Trophoblast cell (in vitro differentiated cells and primary cell): ENCODE measurements around the gene MED12.
A peak's percentile ranks its signal among the peaks of the same experiment; 100 is the strongest.

Source experiments
- DNase-seq, 2 donors: peaks; one replicate each; pipeline ENCODE4 v3.0.0-alpha.2; 2016
- H2AFZ ChIP-seq: 2 replicates; pipeline ENCODE4 v1.6.1; 2013; ENCODE audit warnings: low read length, moderate library complexity, mild to moderate bottlenecking; ENCODE audit not compliant: insufficient read depth, poor library complexity
- H2AK5ac ChIP-seq: 2 replicates; pipeline ENCODE4 v1.6.1; 2013; ENCODE audit warnings: mild to moderate bottlenecking, low read length
- H2BK120ac ChIP-seq: 2 replicates; pipeline ENCODE4 v1.6.1; 2013; ENCODE audit warnings: low read length, mild to moderate bottlenecking, moderate library complexity; ENCODE audit not compliant: insufficient read depth, poor library complexity
- H2BK12ac ChIP-seq: 2 replicates; pipeline ENCODE4 v1.6.1; 2013; ENCODE audit warnings: mild to moderate bottlenecking, low read length, moderate library complexity
- H2BK5ac ChIP-seq: 2 replicates; pipeline ENCODE4 v1.6.1; 2013; ENCODE audit warnings: low read length, low read depth, moderate library complexity, mild to moderate bottlenecking; ENCODE audit not compliant: poor library complexity
- H3K14ac ChIP-seq: 2 replicates; pipeline ENCODE4 v1.6.1; 2013; ENCODE audit warnings: mild to moderate bottlenecking, low read length
- H3K18ac ChIP-seq: 2 replicates; pipeline ENCODE4 v1.6.1; 2013; ENCODE audit warnings: mild to moderate bottlenecking, low read length
- H3K23ac ChIP-seq: 2 replicates; pipeline ENCODE4 v1.6.1; 2013; ENCODE audit warnings: low read length
- H3K27ac ChIP-seq: 2 replicates; pipeline ENCODE4 v1.5.1; 2013; ENCODE audit warnings: low read depth, mild to moderate bottlenecking, inconsistent platforms, low read length, moderate library complexity
- H3K27me3 ChIP-seq: 2 replicates; pipeline ENCODE4 v1.6.1; 2013; ENCODE audit warnings: inconsistent platforms, mild to moderate bottlenecking, low read length, moderate library complexity; ENCODE audit not compliant: insufficient read depth
- H3K36me3 ChIP-seq, 2 experiments: 1 replicate in 1 of 2; 2 replicates in 1 of 2; pipeline ENCODE4 v1.6.1; 2013; ENCODE audit warnings: low read length in 2 of 2, mild to moderate bottlenecking in 2 of 2, moderate library complexity in 1 of 2; ENCODE audit not compliant: insufficient read depth in 2 of 2, control insufficient read depth in 1 of 2
- H3K4ac ChIP-seq: 2 replicates; pipeline ENCODE4 v1.6.1; 2013; ENCODE audit warnings: low read depth, mild to moderate bottlenecking, low read length, moderate library complexity
- H3K4me1 ChIP-seq, 2 experiments: 1 replicate in 1 of 2; 2 replicates in 1 of 2; pipeline ENCODE4 v1.6.1; 2013; ENCODE audit warnings: low read length in 2 of 2, mild to moderate bottlenecking in 2 of 2, moderate library complexity in 1 of 2; ENCODE audit not compliant: insufficient read depth in 2 of 2, control insufficient read depth in 1 of 2
- H3K4me2 ChIP-seq: 2 replicates; pipeline ENCODE4 v1.6.1; 2013; ENCODE audit warnings: inconsistent platforms, mild to moderate bottlenecking, low read length, moderate library complexity
- H3K4me3 ChIP-seq: 2 replicates; pipeline ENCODE4 v1.5.1; 2013; ENCODE audit warnings: mild to moderate bottlenecking, low read depth, low read length, inconsistent platforms
- H3K79me1 ChIP-seq: one replicate; pipeline ENCODE4 v1.6.1; 2013; ENCODE audit warnings: low read length
- H3K79me2 ChIP-seq: 2 replicates; pipeline ENCODE4 v1.6.1; 2013; ENCODE audit warnings: low read length, mild to moderate bottlenecking; ENCODE audit not compliant: control insufficient read depth, insufficient read depth, poor library complexity
- H3K9ac ChIP-seq: 2 replicates; pipeline ENCODE4 v1.6.1; 2013; ENCODE audit warnings: mild to moderate bottlenecking, low read length
- H3K9me3 ChIP-seq: 2 replicates; pipeline ENCODE4 v1.6.1; 2013; ENCODE audit warnings: low read depth, mild to moderate bottlenecking, control low read depth, inconsistent platforms, low read length; ENCODE audit not compliant: insufficient read depth
- H4K12ac ChIP-seq: 2 replicates; pipeline ENCODE4 v1.6.1; 2013; ENCODE audit warnings: low read depth, mild to moderate bottlenecking, low read length, moderate library complexity
- H4K8ac ChIP-seq: 2 replicates; pipeline ENCODE4 v1.6.1; 2013; ENCODE audit warnings: low read depth, mild to moderate bottlenecking, low read length, moderate library complexity
- H4K91ac ChIP-seq: one replicate; pipeline ENCODE4 v1.6.1; 2013; ENCODE audit warnings: low read depth, mild to moderate bottlenecking, low read length, moderate library complexity
- WGBS: extraction: QIAGEN DNeasy Blood & Tissue Kit; methylation state at CpG from one replicate; pipeline ENCODE4 v1.1.7; 2013; ENCODE audit warnings: missing lambda C conversion rate; ENCODE audit not compliant: insufficient read length, insufficient coverage; ENCODE audit errors: extremely low coverage; 5-methylcytosine and 5-hydroxymethylcytosine counted together

The MED12 gene

GRCh38 chrX:71168134-71168533, 49.7 kb downstream of the MED12 start:
- Histone ChIP-seq H2AK5ac (no peak overlapping the region), H3K14ac (no peak overlapping the region), H2BK120ac (no peak overlapping the region), H2BK5ac (no peak overlapping the region), H3K4me1 (peaks cover 0 to under 1% of the 10 kb centered on the region in 2 experiments), H3K4me2 (no peak overlapping the region), H4K91ac (no peak overlapping the region), H3K27ac (no peak overlapping the region), H4K12ac (no peak overlapping the region), H2BK12ac (no peak overlapping the region), H3K4me3 (no peak overlapping the region), H3K18ac (no peak overlapping the region), H2AFZ (no peak overlapping the region), H3K23ac (no peak overlapping the region), H3K36me3 (no peaks in the 10 kb centered on the region), H3K9me3 (no peaks in the 10 kb centered on the region), H4K8ac (no peak overlapping the region), H3K79me2 (no peaks in the 10 kb centered on the region), H3K79me1 (no peaks in the 10 kb centered on the region), H3K4ac (no peak overlapping the region), H3K27me3 (no peaks in the 10 kb centered on the region), H3K9ac (no peak overlapping the region)
- no CpG with 5 or more reads among the region's 8 CpGs for WGBS
- DNase-seq = no peak

GRCh38 chrX:71169586-71169985, 51.2 kb downstream of the MED12 start:
- H3K14ac ChIP-seq = no peak overlapping the region
- no peak overlapping the region for H3K27ac ChIP-seq
- no peak overlapping the region for H2BK120ac ChIP-seq
- no peaks in the 10 kb centered on the region for H3K79me1 ChIP-seq
- no peak overlapping the region for H2AFZ ChIP-seq
- H4K91ac ChIP-seq = no peak overlapping the region
- no peaks in the 10 kb centered on the region for H3K27me3 ChIP-seq
- H3K23ac ChIP-seq = no peak overlapping the region
- no peak overlapping the region for H4K8ac ChIP-seq
- H3K9me3 ChIP-seq = no peaks in the 10 kb centered on the region
- no peak for DNase-seq
- no peak overlapping the region for H3K4ac ChIP-seq
- no peak overlapping the region for H3K9ac ChIP-seq
- no peak overlapping the region for H3K4me2 ChIP-seq
- H3K4me3 ChIP-seq = no peak overlapping the region
- no peaks in the 10 kb centered on the region for H3K79me2 ChIP-seq
- H2BK12ac ChIP-seq = no peak overlapping the region
- H2AK5ac ChIP-seq = no peak overlapping the region
- no peak overlapping the region for H4K12ac ChIP-seq
- WGBS = no CpG with 5 or more reads among the region's 22 CpGs
- no peak overlapping the region for H2BK5ac ChIP-seq
- H3K18ac ChIP-seq = no peak overlapping the region
- H3K36me3 ChIP-seq = no peaks in the 10 kb centered on the region
- peaks cover 0 to 2% of the 10 kb centered on the region in 2 experiments for H3K4me1 ChIP-seq

GRCh38 chrX:71170660-71171059, 52.3 kb downstream of the MED12 start:
- no peak overlapping the region for H3K23ac ChIP-seq
- no peak overlapping the region for H3K27ac ChIP-seq
- H2AFZ ChIP-seq = no peak overlapping the region
- H3K36me3 ChIP-seq = no peaks in the 10 kb centered on the region
- H2BK12ac ChIP-seq = peak overlapping the region; percentile 26
- H3K4me3 ChIP-seq = no peak overlapping the region
- no peak overlapping the region for H3K4me2 ChIP-seq
- WGBS = no CpG with 5 or more reads among the region's 5 CpGs
- no peak overlapping the region for H3K4ac ChIP-seq
- no peak overlapping the region for H4K12ac ChIP-seq
- no peak overlapping the region for H3K14ac ChIP-seq
- H4K91ac ChIP-seq = no peak overlapping the region
- H3K79me1 ChIP-seq = no peaks in the 10 kb centered on the region
- H3K79me2 ChIP-seq = no peaks in the 10 kb centered on the region
- H3K9me3 ChIP-seq = no peaks in the 10 kb centered on the region
- H2BK120ac ChIP-seq = no peak overlapping the region
- H3K18ac ChIP-seq = no peak overlapping the region
- H3K27me3 ChIP-seq = no peaks in the 10 kb centered on the region
- H3K9ac ChIP-seq = no peak overlapping the region
- no peak overlapping the region for H4K8ac ChIP-seq
- no peak for DNase-seq
- peaks cover 0 to 2% of the 10 kb centered on the region in 2 experiments for H3K4me1 ChIP-seq
- no peak overlapping the region for H2AK5ac ChIP-seq
- no peak overlapping the region for H2BK5ac ChIP-seq

GRCh38 chrX:71171110-71171801, 52.9 kb downstream of the MED12 start:
- H3K4me1 ChIP-seq = peaks cover 0 to 2% of the 10 kb centered on the region in 2 experiments
- no peaks in the 10 kb centered on the region for H3K27me3 ChIP-seq
- H3K79me2 ChIP-seq = no peaks in the 10 kb centered on the region
- no peaks in the 10 kb centered on the region for H3K9me3 ChIP-seq
- no peak overlapping the region for H3K18ac ChIP-seq
- WGBS = no CpG with 5 or more reads among the region's 12 CpGs
- no peak overlapping the region for H2BK12ac ChIP-seq
- H3K4me2 ChIP-seq = no peak overlapping the region
- H2BK5ac ChIP-seq = no peak overlapping the region
- no peak overlapping the region for H3K27ac ChIP-seq
- H2AK5ac ChIP-seq = no peak overlapping the region
- no peak overlapping the region for H3K4ac ChIP-seq
- DNase-seq = no peak
- no peaks in the 10 kb centered on the region for H3K79me1 ChIP-seq
- no peak overlapping the region for H3K4me3 ChIP-seq
- H4K12ac ChIP-seq = no peak overlapping the region
- H3K9ac ChIP-seq = no peak overlapping the region
- no peak overlapping the region for H2BK120ac ChIP-seq
- H3K23ac ChIP-seq = no peak overlapping the region
- no peak overlapping the region for H3K14ac ChIP-seq
- peak overlapping the region; percentile 1 for H4K91ac ChIP-seq
- no peak overlapping the region for H2AFZ ChIP-seq
- H4K8ac ChIP-seq = no peak overlapping the region
- H3K36me3 ChIP-seq = no peaks in the 10 kb centered on the region
